ENCODE results near the gene CHTOP.

CHTOP gene

GRCh38 chr1:153677718-153678518, 44.1 kb downstream of the CHTOP start:
- peak overlapping the region; percentile 70 for H3K4me3 Mint-ChIP-seq
- ATAC-seq: peak; percentile 58
- H3K27ac Mint-ChIP-seq: no peak overlapping the region
- H3K9me3 Mint-ChIP-seq: no peaks in the 10 kb centered on the region
- DNase-seq (ENCODE audit: low spot score in 2 of 2): peak; percentile 27 to 73
- H3K36me3 Mint-ChIP-seq: no peaks in the 10 kb centered on the region
- peaks cover 28% of the 10 kb centered on the region for H3K4me1 Mint-ChIP-seq

GRCh38 chr1:153678519-153679336, 44.9 kb downstream of the CHTOP start, which contains the start of gene NPR1:
Gene NPR1, plus strand, starts transcription at chr1:153678688. Its CDS starts 421 bp downstream, at chr1:153679109.
- no peaks in the 10 kb centered on the region for H3K36me3 Mint-ChIP-seq
- no peak within 1 kb of the TSS for H3K27ac Mint-ChIP-seq
- H3K9me3 Mint-ChIP-seq: no peaks in the 10 kb centered on the region
- H3K4me3 Mint-ChIP-seq: peak within 1 kb of the TSS; percentile 70
- ATAC-seq (peak; percentile 64), DNase-seq (ENCODE audit: low spot score in 2 of 2) (peak; percentile 8 to 58)
- H3K4me1 Mint-ChIP-seq: peaks cover 28% of the 10 kb centered on the region

- ATAC-seq: peak; percentile 65
- H3K27ac Mint-ChIP-seq: no peak overlapping the region
- H3K9me3 Mint-ChIP-seq: no peaks in the 10 kb centered on the region
- peak overlapping the region; percentile 70 for H3K4me3 Mint-ChIP-seq
- no peaks in the 10 kb centered on the region for H3K36me3 Mint-ChIP-seq
- DNase-seq (ENCODE audit: low spot score in 2 of 2): peak in 1 of 2 donors; percentile 58
- H3K4me1 Mint-ChIP-seq: peaks cover 28% of the 10 kb centered on the region
Measured at GRCh38 chr1:153679337-153680119, 45.7 kb downstream of the CHTOP start.

- DNase-seq (ENCODE audit: low spot score in 2 of 2): no peak
- no peak for ATAC-seq
- Mint-ChIP-seq H3K36me3 (no peaks in the 10 kb centered on the region), H3K4me1 (peaks cover 28% of the 10 kb centered on the region), H3K4me3 (peak overlapping the region; percentile 70), H3K27ac (no peak overlapping the region), H3K9me3 (no peaks in the 10 kb centered on the region)
Measured at GRCh38 chr1:153680120-153680403, 46.2 kb downstream of the CHTOP start.

- ATAC-seq: no peak
- peaks cover 24% of the 10 kb centered on the region for H3K4me1 Mint-ChIP-seq
- no peaks in the 10 kb centered on the region for H3K36me3 Mint-ChIP-seq
- no peaks in the 10 kb centered on the region for H3K9me3 Mint-ChIP-seq
- DNase-seq (ENCODE audit: low spot score in 2 of 2): no peak
- no peak overlapping the region for H3K27ac Mint-ChIP-seq
- H3K4me3 Mint-ChIP-seq: no peak overlapping the region
Measured at GRCh38 chr1:153682730-153683129, 48.9 kb downstream of the CHTOP start.

GRCh38 chr1:153683854-153684253, 50.0 kb downstream of the CHTOP start:
- H3K4me3 Mint-ChIP-seq: no peak overlapping the region
- no peak overlapping the region for H3K27ac Mint-ChIP-seq
- no peaks in the 10 kb centered on the region for H3K36me3 Mint-ChIP-seq
- peaks cover 13% of the 10 kb centered on the region for H3K4me1 Mint-ChIP-seq
- DNase-seq (ENCODE audit: low spot score in 2 of 2) (no peak), ATAC-seq (no peak)
- no peaks in the 10 kb centered on the region for H3K9me3 Mint-ChIP-seq

GRCh38 chr1:153684892-153685291, 51.0 kb downstream of the CHTOP start:
- Mint-ChIP-seq H3K9me3 (no peaks in the 10 kb centered on the region), H3K27ac (no peak overlapping the region), H3K36me3 (no peaks in the 10 kb centered on the region), H3K4me3 (no peak overlapping the region), H3K4me1 (peaks cover 7% of the 10 kb centered on the region)
- ATAC-seq: no peak
- DNase-seq (ENCODE audit: low spot score in 2 of 2): no peak

- Mint-ChIP-seq H3K27ac (no peak overlapping the region), H3K4me1 (no peaks in the 10 kb centered on the region), H3K9me3 (no peaks in the 10 kb centered on the region), H3K36me3 (no peaks in the 10 kb centered on the region), H3K4me3 (no peak overlapping the region)
- ATAC-seq: no peak
- no peak for DNase-seq (ENCODE audit: low spot score in 2 of 2)
Measured at GRCh38 chr1:153685544-153686340, 51.9 kb downstream of the CHTOP start.

GRCh38 chr1:153687346-153688125, 53.7 kb downstream of the CHTOP start:
- DNase-seq (ENCODE audit: low spot score in 2 of 2) (no peak), ATAC-seq (no peak)
- H3K27ac Mint-ChIP-seq: no peak overlapping the region
- no peaks in the 10 kb centered on the region for H3K9me3 Mint-ChIP-seq
- H3K4me1 Mint-ChIP-seq: no peaks in the 10 kb centered on the region
- H3K4me3 Mint-ChIP-seq: no peak overlapping the region
- no peaks in the 10 kb centered on the region for H3K36me3 Mint-ChIP-seq

- ATAC-seq: no peak
- Mint-ChIP-seq H3K4me1 (no peaks in the 10 kb centered on the region), H3K36me3 (no peaks in the 10 kb centered on the region), H3K4me3 (no peak overlapping the region), H3K9me3 (no peaks in the 10 kb centered on the region), H3K27ac (no peak overlapping the region)
- DNase-seq (ENCODE audit: low spot score in 2 of 2): no peak
Measured at GRCh38 chr1:153688276-153688675, 54.4 kb downstream of the CHTOP start.

- no peaks in the 10 kb centered on the region for H3K36me3 Mint-ChIP-seq
- H3K27ac Mint-ChIP-seq: no peak overlapping the region
- DNase-seq (ENCODE audit: low spot score in 2 of 2): no peak
- ATAC-seq: no peak
- no peaks in the 10 kb centered on the region for H3K9me3 Mint-ChIP-seq
- H3K4me3 Mint-ChIP-seq: no peak overlapping the region
- H3K4me1 Mint-ChIP-seq: no peaks in the 10 kb centered on the region
Measured at GRCh38 chr1:153688736-153689328, 55.0 kb downstream of the CHTOP start.

GRCh38 chr1:153693466-153693865, 59.6 kb downstream of the CHTOP start:
- no peak for DNase-seq (ENCODE audit: low spot score in 2 of 2)
- H3K27ac Mint-ChIP-seq: no peak overlapping the region
- no peaks in the 10 kb centered on the region for H3K36me3 Mint-ChIP-seq
- H3K4me1 Mint-ChIP-seq: no peaks in the 10 kb centered on the region
- no peaks in the 10 kb centered on the region for H3K9me3 Mint-ChIP-seq
- ATAC-seq: no peak
- H3K4me3 Mint-ChIP-seq: no peak overlapping the region
